Loucy (cell line): Measurements from ENCODE around the gene DKC1.

ENCODE experiments used
- EZH2phosphoT487 ChIP-seq: fragments of 200-600 bp; IDR thresholded peaks from 2 replicates; pipeline ENCODE4 v1.6.1; 2018; ENCODE audit warnings: antibody characterized with exemption, mild to moderate bottlenecking, moderate library complexity, borderline replicate concordance
- TF ChIP-seq, protein P1 (sequence below): fragments of 200-600 bp; sonication (generic); conservative IDR thresholded peaks from 2 replicates; pipeline ENCODE4 v1.5.1; 2014; ENCODE audit warnings: mild to moderate bottlenecking, antibody characterized with exemption, low read length

DNA sequence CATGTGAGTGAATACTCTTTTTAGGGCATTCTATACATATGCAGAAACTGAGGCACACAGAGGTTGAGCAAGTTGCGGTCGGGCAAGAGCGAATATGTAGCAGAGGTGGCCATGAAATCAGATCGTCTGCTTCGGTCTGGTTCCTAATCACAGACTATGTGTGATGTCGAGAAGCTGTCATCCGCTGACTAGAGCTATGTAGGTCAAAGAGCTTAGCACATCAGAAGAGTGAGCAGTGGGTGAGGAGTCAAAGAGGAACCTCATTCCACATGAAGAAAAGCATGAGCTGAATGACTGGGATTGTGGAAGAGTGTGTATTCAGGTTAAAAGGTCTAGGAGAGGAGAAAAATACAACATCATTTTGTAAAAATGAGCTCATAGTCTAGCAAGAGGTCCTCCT lies 30.8 kb upstream of the DKC1 start:
- TF ChIP-seq, protein P1, sequence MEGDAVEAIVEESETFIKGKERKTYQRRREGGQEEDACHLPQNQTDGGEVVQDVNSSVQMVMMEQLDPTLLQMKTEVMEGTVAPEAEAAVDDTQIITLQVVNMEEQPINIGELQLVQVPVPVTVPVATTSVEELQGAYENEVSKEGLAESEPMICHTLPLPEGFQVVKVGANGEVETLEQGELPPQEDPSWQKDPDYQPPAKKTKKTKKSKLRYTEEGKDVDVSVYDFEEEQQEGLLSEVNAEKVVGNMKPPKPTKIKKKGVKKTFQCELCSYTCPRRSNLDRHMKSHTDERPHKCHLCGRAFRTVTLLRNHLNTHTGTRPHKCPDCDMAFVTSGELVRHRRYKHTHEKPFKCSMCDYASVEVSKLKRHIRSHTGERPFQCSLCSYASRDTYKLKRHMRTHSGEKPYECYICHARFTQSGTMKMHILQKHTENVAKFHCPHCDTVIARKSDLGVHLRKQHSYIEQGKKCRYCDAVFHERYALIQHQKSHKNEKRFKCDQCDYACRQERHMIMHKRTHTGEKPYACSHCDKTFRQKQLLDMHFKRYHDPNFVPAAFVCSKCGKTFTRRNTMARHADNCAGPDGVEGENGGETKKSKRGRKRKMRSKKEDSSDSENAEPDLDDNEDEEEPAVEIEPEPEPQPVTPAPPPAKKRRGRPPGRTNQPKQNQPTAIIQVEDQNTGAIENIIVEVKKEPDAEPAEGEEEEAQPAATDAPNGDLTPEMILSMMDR = no peak
- TF ChIP-seq EZH2phosphoT487 = no peak
